ENCODE measurements around the gene ADAMTSL1.

ADAMTSL1 gene

DNA sequence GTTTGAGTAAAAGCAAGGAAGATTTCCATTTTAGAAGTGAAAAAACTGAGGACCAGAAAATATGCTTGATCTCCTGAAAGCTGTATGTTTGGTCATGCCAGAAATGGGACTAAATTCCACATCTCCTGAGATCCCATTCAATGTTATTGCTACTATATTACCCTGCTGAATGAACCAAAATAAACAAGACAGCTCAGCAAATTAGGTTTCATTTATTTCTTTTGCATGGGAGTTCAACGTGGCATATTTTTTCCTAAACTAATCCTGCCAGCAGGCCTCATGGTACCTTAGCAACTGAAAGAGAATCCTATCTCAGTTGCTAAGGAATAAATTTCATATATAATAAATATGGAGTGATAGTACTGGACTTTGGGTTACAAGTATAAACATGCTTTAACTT is 101.7 kb downstream of the ADAMTSL1 start:
- Mint-ChIP-seq H3K27me3 (no peaks in the 10 kb centered on the region), H3K4me3 (no peak overlapping the region), H3K4me1 (no peaks in the 10 kb centered on the region), H3K9me3 (no peaks in the 10 kb centered on the region), H3K27ac (no peak overlapping the region), H3K36me3 (no peaks in the 10 kb centered on the region)
- CTCF ChIA-PET, result no interaction called here
- DNase-seq, result no peak

- H3K4me3 Mint-ChIP-seq, result no peak overlapping the region
- no peaks in the 10 kb centered on the region for H3K9me3 Mint-ChIP-seq
- CTCF ChIA-PET, result no interaction called here
- no peak overlapping the region for H3K27ac Mint-ChIP-seq
- no peak for DNase-seq
- H3K36me3 Mint-ChIP-seq, result no peaks in the 10 kb centered on the region
- H3K4me1 Mint-ChIP-seq, result no peaks in the 10 kb centered on the region
- no peaks in the 10 kb centered on the region for H3K27me3 Mint-ChIP-seq
Observed at GRCh38 chr9:18579536-18579935, 105.6 kb downstream of the ADAMTSL1 start.

DNA sequence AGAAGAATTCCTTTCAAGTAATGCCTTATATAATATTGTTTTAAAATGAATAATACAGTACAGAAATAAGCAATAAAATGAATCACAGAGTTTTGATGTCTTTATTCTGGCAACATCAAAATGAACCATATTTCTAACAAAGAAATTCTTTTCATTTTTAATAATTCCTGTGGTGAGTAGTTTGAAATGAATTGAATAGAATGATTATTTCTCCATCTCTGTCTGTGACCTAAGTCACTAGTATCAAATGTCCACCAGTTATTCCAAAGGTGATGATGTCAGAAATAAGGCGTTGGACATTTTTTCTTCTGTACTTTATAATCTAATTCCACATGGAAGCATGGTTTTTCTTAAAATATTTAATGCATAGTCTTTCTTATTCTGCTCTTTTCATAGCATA is 106.2 kb downstream of the ADAMTSL1 start:
- Mint-ChIP-seq H3K27me3 (no peaks in the 10 kb centered on the region), H3K4me3 (no peak overlapping the region), H3K27ac (no peak overlapping the region), H3K9me3 (no peaks in the 10 kb centered on the region), H3K4me1 (no peaks in the 10 kb centered on the region), H3K36me3 (no peaks in the 10 kb centered on the region)
- DNase-seq, result no peak
- CTCF ChIA-PET, result no interaction called here

- Mint-ChIP-seq H3K4me1 (no peaks in the 10 kb centered on the region), H3K9me3 (peaks cover 1% of the 10 kb centered on the region), H3K4me3 (no peak overlapping the region), H3K27ac (no peak overlapping the region), H3K27me3 (no peaks in the 10 kb centered on the region), H3K36me3 (no peaks in the 10 kb centered on the region)
- DNase-seq, result no peak
- CTCF ChIA-PET, result no interaction called here
Observed at GRCh38 chr9:18585996-18586395, 112.0 kb downstream of the ADAMTSL1 start.

- no peak overlapping the region for H3K4me3 Mint-ChIP-seq
- no peaks in the 10 kb centered on the region for H3K4me1 Mint-ChIP-seq
- peaks cover 8% of the 10 kb centered on the region for H3K9me3 Mint-ChIP-seq
- H3K27me3 Mint-ChIP-seq, result no peaks in the 10 kb centered on the region
- CTCF ChIA-PET, result no interaction called here
- no peak for DNase-seq
- H3K36me3 Mint-ChIP-seq, result no peaks in the 10 kb centered on the region
- H3K27ac Mint-ChIP-seq, result no peak overlapping the region
Observed at GRCh38 chr9:18588002-18588401, 114.0 kb downstream of the ADAMTSL1 start.

- H3K27me3 Mint-ChIP-seq, result no peaks in the 10 kb centered on the region
- no peaks in the 10 kb centered on the region for H3K4me1 Mint-ChIP-seq
Observed at GRCh38 chr9:18591261-18591660, 117.3 kb downstream of the ADAMTSL1 start.

DNA sequence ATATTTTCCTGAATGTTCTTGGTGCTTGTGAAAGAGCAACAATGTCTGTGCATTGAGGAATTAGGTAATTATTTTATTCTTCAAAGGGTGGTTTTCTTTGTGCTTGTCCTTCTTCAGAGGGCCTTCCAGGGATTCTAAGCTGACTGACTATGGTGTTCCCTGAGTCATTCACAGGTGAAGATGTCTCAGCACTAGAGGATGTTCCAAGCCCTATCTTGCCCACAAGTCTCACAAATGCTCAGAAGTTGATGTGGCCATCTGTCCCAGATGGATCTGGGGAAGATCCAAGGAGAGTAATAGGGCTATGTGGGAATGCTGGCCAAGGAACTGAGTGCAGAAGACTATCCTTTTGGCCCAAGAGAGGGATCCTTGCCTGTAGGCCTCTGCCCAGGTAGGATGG is 120.9 kb downstream of the ADAMTSL1 start:
- Mint-ChIP-seq H3K27ac (no peak overlapping the region), H3K9me3 (peaks cover 8% of the 10 kb centered on the region), H3K27me3 (no peaks in the 10 kb centered on the region), H3K4me3 (no peak overlapping the region), H3K36me3 (no peaks in the 10 kb centered on the region), H3K4me1 (no peaks in the 10 kb centered on the region)
- DNase-seq, result no peak
- CTCF ChIA-PET, result no interaction called here

More at GRCh38 chr9:18591261-18591660, 117.3 kb downstream of the ADAMTSL1 start:
- Mint-ChIP-seq H3K36me3 (no peaks in the 10 kb centered on the region), H3K27ac (no peak overlapping the region), H3K9me3 (peaks cover 8% of the 10 kb centered on the region), H3K4me3 (no peak overlapping the region)
- DNase-seq, result no peak
- CTCF ChIA-PET, result no interaction called here

- Mint-ChIP-seq H3K27me3 (no peaks in the 10 kb centered on the region), H3K9me3 (peaks cover 8% of the 10 kb centered on the region), H3K4me1 (no peaks in the 10 kb centered on the region), H3K4me3 (no peak overlapping the region), H3K36me3 (no peaks in the 10 kb centered on the region), H3K27ac (no peak overlapping the region)
- CTCF ChIA-PET, result no interaction called here
- no peak for DNase-seq
Observed at GRCh38 chr9:18595597-18595996, 121.6 kb downstream of the ADAMTSL1 start.

DNA sequence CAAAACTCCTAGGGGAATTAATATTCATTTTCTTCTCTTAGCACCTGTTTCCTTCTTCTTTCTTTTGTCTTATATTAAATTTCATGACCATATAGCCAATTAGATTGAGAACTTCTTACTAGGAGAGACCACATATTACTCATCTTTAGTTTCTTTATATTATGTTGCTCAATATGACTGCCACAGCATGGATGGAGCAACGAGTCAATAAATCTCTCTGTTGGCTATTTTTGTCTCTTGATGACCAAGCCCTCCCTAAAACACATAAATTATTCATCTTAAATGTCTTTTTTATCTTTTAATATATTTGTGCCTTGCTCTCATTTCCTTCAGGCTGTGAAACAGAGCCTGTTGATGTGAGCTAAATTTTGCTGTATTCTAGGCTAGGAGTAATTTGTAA is 123.0 kb downstream of the ADAMTSL1 start:
- Mint-ChIP-seq H3K27ac (no peak overlapping the region), H3K4me1 (no peaks in the 10 kb centered on the region), H3K27me3 (no peaks in the 10 kb centered on the region), H3K9me3 (peaks cover 2% of the 10 kb centered on the region), H3K4me3 (no peak overlapping the region), H3K36me3 (no peaks in the 10 kb centered on the region)
- no peak for DNase-seq
- CTCF ChIA-PET, result no interaction called here

GRCh38 chr9:18598969-18599368 is 125.0 kb downstream of the ADAMTSL1 start:
- CTCF ChIA-PET, result no interaction called here
- H3K36me3 Mint-ChIP-seq, result no peaks in the 10 kb centered on the region
- no peak for DNase-seq
- no peak overlapping the region for H3K27ac Mint-ChIP-seq
- H3K9me3 Mint-ChIP-seq, result no peaks in the 10 kb centered on the region
- no peaks in the 10 kb centered on the region for H3K4me1 Mint-ChIP-seq
- no peak overlapping the region for H3K4me3 Mint-ChIP-seq
- H3K27me3 Mint-ChIP-seq, result no peaks in the 10 kb centered on the region

GRCh38 chr9:18601026-18601425 is 127.1 kb downstream of the ADAMTSL1 start:
- Mint-ChIP-seq H3K27ac (no peak overlapping the region), H3K4me3 (no peak overlapping the region), H3K9me3 (no peaks in the 10 kb centered on the region), H3K36me3 (no peaks in the 10 kb centered on the region), H3K27me3 (no peaks in the 10 kb centered on the region), H3K4me1 (no peaks in the 10 kb centered on the region)
- CTCF ChIA-PET, result no interaction called here
- DNase-seq, result no peak

- H3K4me1 Mint-ChIP-seq, result no peaks in the 10 kb centered on the region
- H3K27ac Mint-ChIP-seq, result no peak overlapping the region
- H3K27me3 Mint-ChIP-seq, result no peaks in the 10 kb centered on the region
- DNase-seq, result no peak
- H3K4me3 Mint-ChIP-seq, result no peak overlapping the region
- H3K9me3 Mint-ChIP-seq, result no peaks in the 10 kb centered on the region
- H3K36me3 Mint-ChIP-seq, result no peaks in the 10 kb centered on the region
- CTCF ChIA-PET, result no interaction called here
Observed at GRCh38 chr9:18601956-18602355, 128.0 kb downstream of the ADAMTSL1 start.

- Mint-ChIP-seq H3K27ac (no peak overlapping the region), H3K9me3 (no peaks in the 10 kb centered on the region), H3K27me3 (no peaks in the 10 kb centered on the region), H3K36me3 (no peaks in the 10 kb centered on the region), H3K4me3 (no peak overlapping the region), H3K4me1 (no peaks in the 10 kb centered on the region)
- CTCF ChIA-PET, result no interaction called here
- no peak for DNase-seq
Observed at GRCh38 chr9:18604767-18605730, 131.1 kb downstream of the ADAMTSL1 start.

GRCh38 chr9:18605766-18606180 is 131.8 kb downstream of the ADAMTSL1 start:
- CTCF ChIA-PET, result no interaction called here
- Mint-ChIP-seq H3K27me3 (no peaks in the 10 kb centered on the region), H3K9me3 (no peaks in the 10 kb centered on the region), H3K27ac (no peak overlapping the region), H3K4me1 (no peaks in the 10 kb centered on the region), H3K36me3 (no peaks in the 10 kb centered on the region), H3K4me3 (no peak overlapping the region)
- no peak for DNase-seq

GRCh38 chr9:18606281-18606680 is 132.3 kb downstream of the ADAMTSL1 start:
- CTCF ChIA-PET, result no interaction called here
- no peaks in the 10 kb centered on the region for H3K9me3 Mint-ChIP-seq
- H3K27ac Mint-ChIP-seq, result no peak overlapping the region
- H3K4me1 Mint-ChIP-seq, result no peaks in the 10 kb centered on the region
- H3K36me3 Mint-ChIP-seq, result no peaks in the 10 kb centered on the region
- DNase-seq, result no peak
- H3K27me3 Mint-ChIP-seq, result no peaks in the 10 kb centered on the region
- no peak overlapping the region for H3K4me3 Mint-ChIP-seq

Data from activated naive CD4-positive, alpha-beta T cell treated with anti-CD3 and anti-CD28 coated beads, Interleukin-2, amount 10 ng/mL, durations not matched to agents 7 days and 5 days (primary cell).